Esophagus (tissue), 2 donors: ENCODE data around the gene SCN8A. TPM values are rescaled to one million over a fixed set of nuclear protein-coding genes. Genes with fewer than 3 reads are reported as not detected.
"Not testable (repeated sequence)": the region's sequence is repeated elsewhere in the genome, so short reads cannot be mapped to it uniquely, and the experiment has no call there.

Experiments used
- H3K27ac ChIP-seq, 2 donors: one replicate each; pipeline ENCODE4 v1.5.1; 2013; ENCODE audit warnings: low read depth in 2 of 2, mild to moderate bottlenecking in 2 of 2, inconsistent platforms in 1 of 2, low read length in 1 of 2, moderate library complexity in 1 of 2
- H3K27me3 ChIP-seq, 2 donors: one replicate each; pipeline ENCODE4 v1.6.1; 2013; ENCODE audit warnings: low read length in 2 of 2, control low read depth in 1 of 2, mild to moderate bottlenecking in 1 of 2; ENCODE audit not compliant: insufficient read depth in 2 of 2, control insufficient read depth in 1 of 2
- H3K36me3 ChIP-seq, 2 donors: one replicate each; pipeline ENCODE4 v1.6.1; 2013; ENCODE audit warnings: low read length in 1 of 2; ENCODE audit not compliant: control insufficient read depth in 2 of 2, insufficient read depth in 2 of 2
- H3K4me1 ChIP-seq, 2 donors: one replicate each; pipeline ENCODE4 v1.6.1; 2013; ENCODE audit warnings: low read length in 1 of 2; ENCODE audit not compliant: control insufficient read depth in 2 of 2, insufficient read depth in 2 of 2
- H3K4me3 ChIP-seq, 2 donors: one replicate each; pipeline ENCODE4 v1.5.1; 2013; ENCODE audit warnings: low read length in 2 of 2, mild to moderate bottlenecking in 2 of 2, low read depth in 1 of 2, moderate library complexity in 1 of 2
- H3K9me3 ChIP-seq, 2 donors: one replicate each; pipeline ENCODE4 v1.6.1; 2013; ENCODE audit warnings: mild to moderate bottlenecking in 2 of 2, low read depth in 1 of 2, low read length in 1 of 2, moderate library complexity in 1 of 2; ENCODE audit not compliant: control insufficient read depth in 2 of 2, insufficient read depth in 1 of 2
- WGBS, 2 donors: extraction: QIAGEN DNeasy Blood & Tissue Kit; methylation state at CpG; one replicate each; pipeline ENCODE4 v1.1.7; 2013; 5-methylcytosine and 5-hydroxymethylcytosine counted together
- polyA plus RNA-seq, 2 donors: library from polyadenylated mRNA; stranded (reverse); fragments of 200-250 nt; gene quantifications; one replicate each; pipeline ENCODE4 v1.2.3, GENCODE V29; 2013
- donor health status: healthy with polysubstance abuse.
- donor health status: Bipolar disorder and iron deficiency.

SCN8A gene
- polyA plus RNA-seq, 2 donors: 0.09 to 0.14 TPM

GRCh38 chr12:51785906-51786305 is 194.9 kb downstream of the SCN8A start:
- Histone ChIP-seq H3K27ac (no peak overlapping the region), H3K9me3 (no peaks in the 10 kb centered on the region), H3K4me1 (no peaks in the 10 kb centered on the region), H3K36me3 (no peaks in the 10 kb centered on the region), H3K27me3 (no peaks in the 10 kb centered on the region), H3K4me3 (no peak overlapping the region)
- WGBS, 2 donors: 90 to 94% methylated on average over 2 of the region's 2 CpGs

GRCh38 chr12:51788876-51789275 is 197.8 kb downstream of the SCN8A start:
- Histone ChIP-seq H3K27ac (no peak overlapping the region), H3K27me3 (no peaks in the 10 kb centered on the region), H3K4me3 (no peak overlapping the region), H3K36me3 (no peaks in the 10 kb centered on the region), H3K9me3 (no peaks in the 10 kb centered on the region), H3K4me1 (no peaks in the 10 kb centered on the region)
- 80 to 86% methylated on average over 6 of the region's 6 CpGs for WGBS, 2 donors

GRCh38 chr12:51792417-51792816 is 201.4 kb downstream of the SCN8A start:
- H3K27ac ChIP-seq: no peak overlapping the region
- H3K9me3 ChIP-seq: no peaks in the 10 kb centered on the region
- no peak overlapping the region for H3K4me3 ChIP-seq
- WGBS, 2 donors: 93 to 100% methylated on average over 5 of the region's 5 CpGs
- H3K36me3 ChIP-seq: no peaks in the 10 kb centered on the region
- no peaks in the 10 kb centered on the region for H3K4me1 ChIP-seq
- H3K27me3 ChIP-seq: no peaks in the 10 kb centered on the region

- Histone ChIP-seq H3K4me1 (no peaks in the 10 kb centered on the region), H3K36me3 (no peaks in the 10 kb centered on the region), H3K4me3 (no peak overlapping the region), H3K27ac (no peak overlapping the region), H3K27me3 (no peaks in the 10 kb centered on the region), H3K9me3 (no peaks in the 10 kb centered on the region)
- 97 to 100% methylated on average over 1 of the region's 1 CpG for WGBS, 2 donors
Observed at GRCh38 chr12:51793201-51793600, 202.2 kb downstream of the SCN8A start.

- WGBS, 2 donors: 81 to 87% methylated on average over 6 of the region's 6 CpGs
- Histone ChIP-seq H3K27me3 (no peaks in the 10 kb centered on the region), H3K36me3 (no peaks in the 10 kb centered on the region), H3K4me1 (no peaks in the 10 kb centered on the region), H3K9me3 (no peaks in the 10 kb centered on the region), H3K4me3 (no peak overlapping the region), H3K27ac (no peak overlapping the region)
Observed at GRCh38 chr12:51797301-51797700, 206.3 kb downstream of the SCN8A start.

- H3K27me3 ChIP-seq, H3K9me3 ChIP-seq, H3K4me1 ChIP-seq, H3K36me3 ChIP-seq, H3K27ac ChIP-seq, H3K4me3 ChIP-seq: not testable (repeated sequence)
- 92 to 97% methylated on average over 4 of the region's 4 CpGs for WGBS, 2 donors
Observed at GRCh38 chr12:51798051-51798450, 207.0 kb downstream of the SCN8A start.

- Histone ChIP-seq H3K36me3 (no peaks in the 10 kb centered on the region), H3K27ac (no peak overlapping the region), H3K4me1 (no peaks in the 10 kb centered on the region), H3K27me3 (no peaks in the 10 kb centered on the region), H3K9me3 (no peaks in the 10 kb centered on the region), H3K4me3 (no peak overlapping the region)
- 96 to 100% methylated on average over 1 of the region's 1 CpG for WGBS, 2 donors
Observed at GRCh38 chr12:51798501-51798900, 207.5 kb downstream of the SCN8A start.

GRCh38 chr12:51801027-51801426 is 210.0 kb downstream of the SCN8A start:
- no peak overlapping the region for H3K4me3 ChIP-seq
- H3K27me3 ChIP-seq: no peaks in the 10 kb centered on the region
- H3K36me3 ChIP-seq: no peaks in the 10 kb centered on the region
- no peaks in the 10 kb centered on the region for H3K4me1 ChIP-seq
- H3K9me3 ChIP-seq: no peaks in the 10 kb centered on the region
- WGBS, 2 donors: 99 to 100% methylated on average over 1 of the region's 1 CpG
- no peak overlapping the region for H3K27ac ChIP-seq

- no peaks in the 10 kb centered on the region for H3K4me1 ChIP-seq
- H3K27me3 ChIP-seq: no peaks in the 10 kb centered on the region
- H3K27ac ChIP-seq: no peak overlapping the region
- no peak overlapping the region for H3K4me3 ChIP-seq
- no peaks in the 10 kb centered on the region for H3K9me3 ChIP-seq
- 91 to 92% methylated on average over 16 of the region's 16 CpGs for whole genome bisulfite sequencing, 2 donors
- no peaks in the 10 kb centered on the region for H3K36me3 ChIP-seq
Observed at GRCh38 chr12:51806896-51807295, 215.9 kb downstream of the SCN8A start.

- Histone ChIP-seq H3K27ac (no peak overlapping the region), H3K36me3 (no peaks in the 10 kb centered on the region), H3K4me3 (no peak overlapping the region), H3K27me3 (peaks cover 0 to 2% of the 10 kb centered on the region in 2 donors), H3K4me1 (no peaks in the 10 kb centered on the region), H3K9me3 (no peaks in the 10 kb centered on the region)
- 78 to 81% methylated on average over 3 of the region's 3 CpGs for WGBS, 2 donors
Observed at GRCh38 chr12:51809193-51809592, 218.2 kb downstream of the SCN8A start.
